HL-60 (cell line): Measurements from ENCODE around the gene EEF1A2.

Source experiments
- DNase-seq, 2 experiments: peaks; one replicate each; pipeline ENCODE4 v3.0.0-alpha.2; 2010 to 2020; ENCODE audit warnings: low read depth in 1 of 2, low spot score in 1 of 2
- H3K27ac ChIP-seq: fragments of 250-450 bp; sonication (Bioruptor Pico); replicated peaks from 2 replicates; pipeline ENCODE4 v1.5.1; 2020; ENCODE audit warnings: mild to moderate bottlenecking, moderate library complexity
- H3K27me3 ChIP-seq: fragments of 250-450 bp; sonication (Bioruptor Pico); 2 replicates; pipeline ENCODE4 v1.5.1; 2021; ENCODE audit warnings: mild to moderate bottlenecking, moderate library complexity; ENCODE audit not compliant: insufficient read depth, poor library complexity, severe bottlenecking
- H3K4me3 ChIP-seq: replicated peaks from 2 replicates; pipeline ENCODE4 v1.5.1; 2011; ENCODE audit warnings: mild to moderate bottlenecking, control low read depth, low read length; ENCODE audit not compliant: insufficient read depth
- GABPA ChIP-seq: IDR thresholded peaks from 2 replicates; pipeline ENCODE4 v1.6.1; 2012; ENCODE audit warnings: low read depth
- POLR2AphosphoS5 ChIP-seq: IDR thresholded peaks from 2 replicates; pipeline ENCODE4 v1.6.1; 2012; ENCODE audit warnings: low read depth
- SPI1 ChIP-seq: IDR thresholded peaks from 2 replicates; pipeline ENCODE4 v1.6.1; 2012; ENCODE audit warnings: low read depth, mild to moderate bottlenecking, borderline replicate concordance
- TF ChIP-seq, protein P1 (sequence below): IDR thresholded peaks from one replicate; pipeline ENCODE4 v1.5.1; 2011; ENCODE audit warnings: low read length, control low read depth, inconsistent platforms; ENCODE audit not compliant: insufficient read depth
- TF ChIP-seq, protein P2 (sequence below): IDR thresholded peaks from 2 replicates; pipeline ENCODE4 v1.6.1; 2012; ENCODE audit warnings: low read depth; ENCODE audit not compliant: insufficient replicate concordance

Gene EEF1A2

DNA sequence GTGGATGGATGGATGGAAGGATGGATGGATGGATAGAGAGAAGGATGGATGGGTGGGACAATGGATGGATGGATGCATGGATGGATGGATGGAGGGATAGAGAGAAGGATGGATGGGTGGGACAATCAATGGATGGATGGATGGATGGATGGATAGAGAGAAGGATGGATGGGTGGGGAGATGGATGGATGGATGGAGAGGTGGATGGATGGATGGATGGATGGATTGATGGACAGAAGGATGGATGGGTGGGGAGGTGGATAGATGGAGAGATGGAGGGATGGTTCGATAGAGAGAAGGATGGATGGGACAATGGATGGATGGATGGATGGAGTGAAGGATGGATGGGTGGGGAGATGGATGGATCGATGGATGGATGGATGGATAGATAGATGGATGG, 6.4 kb downstream of the EEF1A2 start:
- no peak for TF ChIP-seq POLR2AphosphoS5
- TF ChIP-seq, protein P1, sequence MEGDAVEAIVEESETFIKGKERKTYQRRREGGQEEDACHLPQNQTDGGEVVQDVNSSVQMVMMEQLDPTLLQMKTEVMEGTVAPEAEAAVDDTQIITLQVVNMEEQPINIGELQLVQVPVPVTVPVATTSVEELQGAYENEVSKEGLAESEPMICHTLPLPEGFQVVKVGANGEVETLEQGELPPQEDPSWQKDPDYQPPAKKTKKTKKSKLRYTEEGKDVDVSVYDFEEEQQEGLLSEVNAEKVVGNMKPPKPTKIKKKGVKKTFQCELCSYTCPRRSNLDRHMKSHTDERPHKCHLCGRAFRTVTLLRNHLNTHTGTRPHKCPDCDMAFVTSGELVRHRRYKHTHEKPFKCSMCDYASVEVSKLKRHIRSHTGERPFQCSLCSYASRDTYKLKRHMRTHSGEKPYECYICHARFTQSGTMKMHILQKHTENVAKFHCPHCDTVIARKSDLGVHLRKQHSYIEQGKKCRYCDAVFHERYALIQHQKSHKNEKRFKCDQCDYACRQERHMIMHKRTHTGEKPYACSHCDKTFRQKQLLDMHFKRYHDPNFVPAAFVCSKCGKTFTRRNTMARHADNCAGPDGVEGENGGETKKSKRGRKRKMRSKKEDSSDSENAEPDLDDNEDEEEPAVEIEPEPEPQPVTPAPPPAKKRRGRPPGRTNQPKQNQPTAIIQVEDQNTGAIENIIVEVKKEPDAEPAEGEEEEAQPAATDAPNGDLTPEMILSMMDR, result no peak
- no peak for TF ChIP-seq SPI1
- TF ChIP-seq, protein P2, sequence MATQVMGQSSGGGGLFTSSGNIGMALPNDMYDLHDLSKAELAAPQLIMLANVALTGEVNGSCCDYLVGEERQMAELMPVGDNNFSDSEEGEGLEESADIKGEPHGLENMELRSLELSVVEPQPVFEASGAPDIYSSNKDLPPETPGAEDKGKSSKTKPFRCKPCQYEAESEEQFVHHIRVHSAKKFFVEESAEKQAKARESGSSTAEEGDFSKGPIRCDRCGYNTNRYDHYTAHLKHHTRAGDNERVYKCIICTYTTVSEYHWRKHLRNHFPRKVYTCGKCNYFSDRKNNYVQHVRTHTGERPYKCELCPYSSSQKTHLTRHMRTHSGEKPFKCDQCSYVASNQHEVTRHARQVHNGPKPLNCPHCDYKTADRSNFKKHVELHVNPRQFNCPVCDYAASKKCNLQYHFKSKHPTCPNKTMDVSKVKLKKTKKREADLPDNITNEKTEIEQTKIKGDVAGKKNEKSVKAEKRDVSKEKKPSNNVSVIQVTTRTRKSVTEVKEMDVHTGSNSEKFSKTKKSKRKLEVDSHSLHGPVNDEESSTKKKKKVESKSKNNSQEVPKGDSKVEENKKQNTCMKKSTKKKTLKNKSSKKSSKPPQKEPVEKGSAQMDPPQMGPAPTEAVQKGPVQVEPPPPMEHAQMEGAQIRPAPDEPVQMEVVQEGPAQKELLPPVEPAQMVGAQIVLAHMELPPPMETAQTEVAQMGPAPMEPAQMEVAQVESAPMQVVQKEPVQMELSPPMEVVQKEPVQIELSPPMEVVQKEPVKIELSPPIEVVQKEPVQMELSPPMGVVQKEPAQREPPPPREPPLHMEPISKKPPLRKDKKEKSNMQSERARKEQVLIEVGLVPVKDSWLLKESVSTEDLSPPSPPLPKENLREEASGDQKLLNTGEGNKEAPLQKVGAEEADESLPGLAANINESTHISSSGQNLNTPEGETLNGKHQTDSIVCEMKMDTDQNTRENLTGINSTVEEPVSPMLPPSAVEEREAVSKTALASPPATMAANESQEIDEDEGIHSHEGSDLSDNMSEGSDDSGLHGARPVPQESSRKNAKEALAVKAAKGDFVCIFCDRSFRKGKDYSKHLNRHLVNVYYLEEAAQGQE, result no peak
- TF ChIP-seq GABPA, result no peak
- DNase-seq, result no peak
- Histone ChIP-seq H3K27me3 (peaks cover 24% of the 10 kb centered on the region), H3K27ac (no peak overlapping the region), H3K4me3 (no peak overlapping the region)

DNA sequence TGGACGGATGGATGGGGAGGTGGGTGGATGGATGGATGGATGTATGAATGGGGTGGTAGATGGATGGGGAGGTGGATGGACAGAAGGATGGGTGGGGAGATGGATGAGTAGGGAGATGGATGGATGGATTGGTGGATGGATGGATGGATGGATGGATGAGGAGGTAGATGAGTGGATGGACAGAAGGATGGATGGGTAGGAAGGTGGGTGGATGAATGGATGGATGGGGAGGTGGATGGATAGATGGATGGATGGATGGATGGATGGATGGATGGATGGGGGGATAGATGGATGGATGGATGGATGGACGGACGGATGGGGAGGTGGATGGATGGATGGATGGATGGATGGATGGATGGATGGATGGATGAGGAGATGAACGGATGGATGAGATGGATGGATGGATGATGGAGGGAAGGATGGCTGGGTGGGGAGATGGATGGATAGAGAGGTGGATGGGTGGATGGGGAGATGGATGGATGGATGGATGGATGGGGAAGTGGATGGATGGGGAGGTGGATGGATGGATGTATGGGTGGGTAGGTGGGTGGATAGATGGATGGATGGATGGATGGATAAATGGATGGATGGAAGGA, 7.2 kb downstream of the EEF1A2 start:
- no peak for DNase-seq
- no peak for TF ChIP-seq GABPA
- TF ChIP-seq POLR2AphosphoS5, result no peak
- no peak for TF ChIP-seq SPI1
- TF ChIP-seq, protein P1, result no peak
- TF ChIP-seq, protein P2, result no peak
- H3K27me3 ChIP-seq, result peaks cover 21% of the 10 kb centered on the region
- no peak overlapping the region for H3K4me3 ChIP-seq
- H3K27ac ChIP-seq, result no peak overlapping the region

DNA sequence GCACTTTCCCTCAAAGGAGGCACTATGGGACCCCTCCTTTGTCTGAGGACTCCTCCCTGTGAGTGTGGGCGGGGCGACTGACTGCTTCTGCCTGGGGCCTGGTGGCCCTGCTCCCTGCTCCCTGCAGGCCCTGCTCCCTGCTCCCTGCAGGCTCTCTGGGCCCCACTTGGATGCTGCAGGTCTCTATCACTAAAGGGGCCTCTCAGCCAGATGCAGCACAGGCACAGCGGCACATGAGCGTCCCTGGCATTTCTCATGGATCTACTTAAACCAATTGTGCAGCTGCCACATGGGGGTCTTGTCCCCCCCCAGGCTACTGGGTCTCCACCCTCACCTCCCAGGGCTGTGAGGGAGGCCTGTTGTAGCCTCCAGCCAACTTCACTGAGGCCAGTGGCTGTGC, 7.8 kb downstream of the EEF1A2 start:
- TF ChIP-seq GABPA (no peak), POLR2AphosphoS5 (no peak), SPI1 (no peak)
- TF ChIP-seq, protein P2, result no peak
- TF ChIP-seq, protein P1, result no peak
- Histone ChIP-seq H3K27ac (no peak overlapping the region), H3K27me3 (peaks cover 21% of the 10 kb centered on the region), H3K4me3 (no peak overlapping the region)
- no peak for DNase-seq
